ENCODE results near the gene TMEM59.

DNA sequence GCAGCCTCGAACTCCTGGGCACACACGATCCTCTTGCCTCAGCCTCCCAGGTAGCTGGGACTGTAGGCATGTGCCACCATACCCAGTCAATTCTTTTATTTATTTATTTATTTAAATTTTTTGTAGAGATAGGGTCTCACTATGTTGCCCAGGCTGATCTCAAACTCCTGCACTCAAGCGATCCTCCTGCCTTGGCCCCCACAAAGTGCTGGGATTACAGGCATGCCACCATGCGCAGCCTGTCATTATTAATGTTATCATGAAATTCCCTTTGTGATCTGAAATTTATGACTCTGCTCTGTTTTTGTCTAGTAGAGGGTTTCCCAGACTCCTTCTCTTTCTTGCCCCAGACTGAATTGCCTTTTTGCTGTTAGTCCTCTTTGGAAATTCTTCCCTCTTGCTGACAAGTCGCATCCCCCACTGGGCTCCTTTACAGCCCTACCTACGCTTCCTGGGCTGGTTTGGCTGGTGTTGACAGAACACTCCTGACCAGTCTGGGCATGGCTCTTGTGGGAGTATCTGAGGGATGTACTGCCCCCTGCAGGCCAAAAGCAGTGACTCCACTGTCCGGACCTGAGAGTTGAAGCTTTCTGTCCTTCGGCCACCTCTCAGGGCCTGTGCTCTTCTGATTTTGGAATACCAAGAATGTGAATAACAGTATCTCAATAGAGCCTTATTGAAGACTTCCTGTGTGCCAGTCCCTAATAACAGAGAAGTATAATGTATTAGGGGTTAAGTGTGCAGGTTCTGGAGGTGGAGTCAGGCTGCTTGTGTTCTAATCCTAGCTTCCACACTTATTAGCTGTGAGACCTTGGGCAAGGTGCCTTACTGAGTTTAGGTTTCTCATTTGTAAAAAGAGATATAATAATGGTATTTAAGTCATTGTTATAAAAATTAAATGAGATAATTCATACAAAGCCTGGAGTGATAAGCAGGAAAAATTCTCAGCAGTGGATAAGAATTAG is 28.6 kb upstream of the TMEM59 start:
- TF ChIP-seq, protein P1, sequence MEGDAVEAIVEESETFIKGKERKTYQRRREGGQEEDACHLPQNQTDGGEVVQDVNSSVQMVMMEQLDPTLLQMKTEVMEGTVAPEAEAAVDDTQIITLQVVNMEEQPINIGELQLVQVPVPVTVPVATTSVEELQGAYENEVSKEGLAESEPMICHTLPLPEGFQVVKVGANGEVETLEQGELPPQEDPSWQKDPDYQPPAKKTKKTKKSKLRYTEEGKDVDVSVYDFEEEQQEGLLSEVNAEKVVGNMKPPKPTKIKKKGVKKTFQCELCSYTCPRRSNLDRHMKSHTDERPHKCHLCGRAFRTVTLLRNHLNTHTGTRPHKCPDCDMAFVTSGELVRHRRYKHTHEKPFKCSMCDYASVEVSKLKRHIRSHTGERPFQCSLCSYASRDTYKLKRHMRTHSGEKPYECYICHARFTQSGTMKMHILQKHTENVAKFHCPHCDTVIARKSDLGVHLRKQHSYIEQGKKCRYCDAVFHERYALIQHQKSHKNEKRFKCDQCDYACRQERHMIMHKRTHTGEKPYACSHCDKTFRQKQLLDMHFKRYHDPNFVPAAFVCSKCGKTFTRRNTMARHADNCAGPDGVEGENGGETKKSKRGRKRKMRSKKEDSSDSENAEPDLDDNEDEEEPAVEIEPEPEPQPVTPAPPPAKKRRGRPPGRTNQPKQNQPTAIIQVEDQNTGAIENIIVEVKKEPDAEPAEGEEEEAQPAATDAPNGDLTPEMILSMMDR (IDR thresholded peaks at IDR 0.05), result peak; percentile 74
- TF ChIP-seq EZH2 (IDR thresholded peaks at IDR 0.05; ENCODE audit: borderline replicate concordance, insufficient read depth, low read depth, low read length, poor library complexity, severe bottlenecking), result no peak

Data from B cell (primary cell).